Measurements from ENCODE around the gene CLDN14. TPM values are rescaled to one million over a fixed set of nuclear protein-coding genes. Genes with fewer than 3 reads are reported as not detected.

The CLDN14 gene
- total and polyA plus RNA-seq, 2 experiments from 2014 or later: not detected

DNA sequence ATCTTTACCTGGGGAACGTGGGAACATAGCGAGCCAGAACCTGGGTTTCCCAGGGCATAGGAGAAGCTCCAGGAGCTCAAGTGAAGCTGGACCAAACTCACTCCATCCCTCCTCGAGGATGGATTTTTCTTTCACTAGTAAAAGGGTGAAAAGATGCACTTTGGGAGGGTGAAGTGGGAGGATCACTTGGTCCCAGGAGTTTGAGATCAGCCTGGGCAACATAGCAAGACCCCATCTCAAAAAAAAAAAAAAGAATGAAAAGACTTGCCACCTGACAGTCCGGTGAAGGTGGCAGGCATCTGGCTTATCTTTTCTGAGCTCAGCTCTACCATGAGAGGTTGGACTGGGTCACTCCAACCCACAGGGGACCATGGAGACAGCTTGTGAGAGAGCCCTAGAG, 52.4 kb downstream of the CLDN14 start:
- DNase-seq (ENCODE audit: low spot score) (no peak), ATAC-seq (no peak)
- H3K4me3 Mint-ChIP-seq: no peak overlapping the region
- TF ChIP-seq EZH2phosphoT487 (IDR thresholded peaks at IDR 0.05; ENCODE audit: unreplicated experiment) (no peak), JUNB (IDR thresholded peaks at IDR 0.05; ENCODE audit: unreplicated experiment) (no peak), REST (IDR thresholded peaks at IDR 0.05; ENCODE audit: unreplicated experiment) (no peak), NANOG (IDR thresholded peaks at IDR 0.05; ENCODE audit: borderline replicate concordance) (no peak), CTCF (conservative IDR thresholded peaks at IDR 0.05; ENCODE audit: low read depth in 2 of 2) (no peak), STAT1 (IDR thresholded peaks at IDR 0.05; ENCODE audit: unreplicated experiment) (no peak), EZH2 (IDR thresholded peaks at IDR 0.05; ENCODE audit: low read depth, unreplicated experiment) (no peak), ZNF114 (CRISPR knock-in tag; IDR thresholded peaks at IDR 0.05) (no peak), CREB1 (CRISPR knock-in tag; IDR thresholded peaks at IDR 0.05; ENCODE audit: low read depth) (no peak), ZNF331 (CRISPR knock-in tag; IDR thresholded peaks at IDR 0.05; ENCODE audit: low read depth) (no peak), POLR2AphosphoS5 (IDR thresholded peaks at IDR 0.05; ENCODE audit: low read depth) (no peak)
- TF ChIP-seq, protein P1, sequence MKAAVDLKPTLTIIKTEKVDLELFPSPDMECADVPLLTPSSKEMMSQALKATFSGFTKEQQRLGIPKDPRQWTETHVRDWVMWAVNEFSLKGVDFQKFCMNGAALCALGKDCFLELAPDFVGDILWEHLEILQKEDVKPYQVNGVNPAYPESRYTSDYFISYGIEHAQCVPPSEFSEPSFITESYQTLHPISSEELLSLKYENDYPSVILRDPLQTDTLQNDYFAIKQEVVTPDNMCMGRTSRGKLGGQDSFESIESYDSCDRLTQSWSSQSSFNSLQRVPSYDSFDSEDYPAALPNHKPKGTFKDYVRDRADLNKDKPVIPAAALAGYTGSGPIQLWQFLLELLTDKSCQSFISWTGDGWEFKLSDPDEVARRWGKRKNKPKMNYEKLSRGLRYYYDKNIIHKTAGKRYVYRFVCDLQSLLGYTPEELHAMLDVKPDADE (IDR thresholded peaks at IDR 0.05): no peak
- TF ChIP-seq, protein P2, sequence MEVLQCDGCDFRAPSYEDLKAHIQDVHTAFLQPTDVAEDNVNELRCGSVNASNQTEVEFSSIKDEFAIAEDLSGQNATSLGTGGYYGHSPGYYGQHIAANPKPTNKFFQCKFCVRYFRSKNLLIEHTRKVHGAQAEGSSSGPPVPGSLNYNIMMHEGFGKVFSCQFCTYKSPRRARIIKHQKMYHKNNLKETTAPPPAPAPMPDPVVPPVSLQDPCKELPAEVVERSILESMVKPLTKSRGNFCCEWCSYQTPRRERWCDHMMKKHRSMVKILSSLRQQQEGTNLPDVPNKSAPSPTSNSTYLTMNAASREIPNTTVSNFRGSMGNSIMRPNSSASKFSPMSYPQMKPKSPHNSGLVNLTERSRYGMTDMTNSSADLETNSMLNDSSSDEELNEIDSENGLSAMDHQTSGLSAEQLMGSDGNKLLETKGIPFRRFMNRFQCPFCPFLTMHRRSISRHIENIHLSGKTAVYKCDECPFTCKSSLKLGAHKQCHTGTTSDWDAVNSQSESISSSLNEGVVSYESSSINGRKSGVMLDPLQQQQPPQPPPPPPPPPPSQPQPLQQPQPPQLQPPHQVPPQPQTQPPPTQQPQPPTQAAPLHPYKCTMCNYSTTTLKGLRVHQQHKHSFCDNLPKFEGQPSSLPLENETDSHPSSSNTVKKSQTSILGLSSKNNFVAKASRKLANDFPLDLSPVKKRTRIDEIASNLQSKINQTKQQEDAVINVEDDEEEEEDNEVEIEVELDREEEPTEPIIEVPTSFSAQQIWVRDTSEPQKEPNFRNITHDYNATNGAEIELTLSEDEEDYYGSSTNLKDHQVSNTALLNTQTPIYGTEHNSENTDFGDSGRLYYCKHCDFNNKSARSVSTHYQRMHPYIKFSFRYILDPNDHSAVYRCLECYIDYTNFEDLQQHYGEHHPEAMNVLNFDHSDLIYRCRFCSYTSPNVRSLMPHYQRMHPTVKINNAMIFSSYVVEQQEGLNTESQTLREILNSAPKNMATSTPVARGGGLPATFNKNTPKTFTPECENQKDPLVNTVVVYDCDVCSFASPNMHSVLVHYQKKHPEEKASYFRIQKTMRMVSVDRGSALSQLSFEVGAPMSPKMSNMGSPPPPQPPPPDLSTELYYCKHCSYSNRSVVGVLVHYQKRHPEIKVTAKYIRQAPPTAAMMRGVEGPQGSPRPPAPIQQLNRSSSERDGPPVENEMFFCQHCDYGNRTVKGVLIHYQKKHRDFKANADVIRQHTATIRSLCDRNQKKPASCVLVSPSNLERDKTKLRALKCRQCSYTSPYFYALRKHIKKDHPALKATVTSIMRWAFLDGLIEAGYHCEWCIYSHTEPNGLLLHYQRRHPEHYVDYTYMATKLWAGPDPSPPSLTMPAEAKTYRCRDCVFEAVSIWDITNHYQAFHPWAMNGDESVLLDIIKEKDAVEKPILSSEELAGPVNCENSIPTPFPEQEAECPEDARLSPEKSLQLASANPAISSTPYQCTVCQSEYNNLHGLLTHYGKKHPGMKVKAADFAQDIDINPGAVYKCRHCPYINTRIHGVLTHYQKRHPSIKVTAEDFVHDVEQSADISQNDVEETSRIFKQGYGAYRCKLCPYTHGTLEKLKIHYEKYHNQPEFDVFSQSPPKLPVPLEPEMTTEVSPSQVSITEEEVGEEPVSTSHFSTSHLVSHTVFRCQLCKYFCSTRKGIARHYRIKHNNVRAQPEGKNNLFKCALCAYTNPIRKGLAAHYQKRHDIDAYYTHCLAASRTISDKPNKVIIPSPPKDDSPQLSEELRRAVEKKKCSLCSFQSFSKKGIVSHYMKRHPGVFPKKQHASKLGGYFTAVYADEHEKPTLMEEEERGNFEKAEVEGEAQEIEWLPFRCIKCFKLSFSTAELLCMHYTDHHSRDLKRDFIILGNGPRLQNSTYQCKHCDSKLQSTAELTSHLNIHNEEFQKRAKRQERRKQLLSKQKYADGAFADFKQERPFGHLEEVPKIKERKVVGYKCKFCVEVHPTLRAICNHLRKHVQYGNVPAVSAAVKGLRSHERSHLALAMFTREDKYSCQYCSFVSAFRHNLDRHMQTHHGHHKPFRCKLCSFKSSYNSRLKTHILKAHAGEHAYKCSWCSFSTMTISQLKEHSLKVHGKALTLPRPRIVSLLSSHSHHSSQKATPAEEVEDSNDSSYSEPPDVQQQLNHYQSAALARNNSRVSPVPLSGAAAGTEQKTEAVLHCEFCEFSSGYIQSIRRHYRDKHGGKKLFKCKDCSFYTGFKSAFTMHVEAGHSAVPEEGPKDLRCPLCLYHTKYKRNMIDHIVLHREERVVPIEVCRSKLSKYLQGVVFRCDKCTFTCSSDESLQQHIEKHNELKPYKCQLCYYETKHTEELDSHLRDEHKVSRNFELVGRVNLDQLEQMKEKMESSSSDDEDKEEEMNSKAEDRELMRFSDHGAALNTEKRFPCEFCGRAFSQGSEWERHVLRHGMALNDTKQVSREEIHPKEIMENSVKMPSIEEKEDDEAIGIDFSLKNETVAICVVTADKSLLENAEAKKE (CRISPR knock-in tag; IDR thresholded peaks at IDR 0.05): no peak
- Histone ChIP-seq H3F3A (replicated peaks; ENCODE audit: low read depth) (peaks cover 4% of the 10 kb centered on the region; the same call in 1 of the 2 replicates), H3K4me3 (no peak overlapping the region), H2AFZ (no peak overlapping the region), H3K9me2 (ENCODE audit: insufficient read depth) (no peaks in the 10 kb centered on the region), H3K4me2 (no peak overlapping the region), H4K20me1 (replicated peaks; ENCODE audit: insufficient read depth) (no peaks in the 10 kb centered on the region), H3K4me1 (ENCODE audit: insufficient read depth) (peaks cover 4% of the 10 kb centered on the region; the same call in 1 of the 2 replicates), H3K36me3 (ENCODE audit: insufficient read depth) (no peaks in the 10 kb centered on the region; the same call in 1 of the 2 replicates), H3K79me2 (replicated peaks; ENCODE audit: insufficient read depth) (no peaks in the 10 kb centered on the region), H3K27me3 (ENCODE audit: insufficient read depth) (no peaks in the 10 kb centered on the region), H3K27ac (ENCODE audit: low read depth) (no peak overlapping the region)
- no peak overlapping the region for H3K27ac Mint-ChIP-seq
- H3K27me3 Mint-ChIP-seq (ENCODE audit: insufficient read depth, low read depth, poor library complexity): peaks cover 14% of the 10 kb centered on the region
- H3K9me3 Mint-ChIP-seq: no peaks in the 10 kb centered on the region; the same call in 2 of the 3 replicates
- no peaks in the 10 kb centered on the region for H3K36me3 Mint-ChIP-seq (ENCODE audit: low read depth)
- H3K4me1 Mint-ChIP-seq: peaks cover 14% of the 10 kb centered on the region
